Tibial nerve (tissue), 4 donors: Measurements from ENCODE around the gene MAP3K7CL. TPM values are rescaled to one million over a fixed set of nuclear protein-coding genes. Genes with fewer than 3 reads are reported as not detected.
A peak's percentile ranks its signal among the peaks of the same experiment; 100 is the strongest.
"Not testable (repeated sequence)": the region's sequence is repeated elsewhere in the genome, so short reads cannot be mapped to it uniquely, and the experiment has no call there.

Source experiments
- DNase-seq, 2 donors: peaks; one replicate each; pipeline ENCODE4 v3.0.0-alpha.2; 2019; ENCODE audit warnings: low spot score in 2 of 2
- H3K27ac ChIP-seq, 4 donors: fragments of 200-600 bp; sonication (generic) in 3 of 4; one replicate each; pipeline ENCODE4 v1.5.1; 2017 to 2019; ENCODE audit warnings: mild to moderate bottlenecking in 1 of 4
- H3K27me3 ChIP-seq, 2 donors: fragments of 200-600 bp; sonication (generic) in 1 of 2; one replicate each; pipeline versions ENCODE4 v1.5.1 to v1.6.0; 2017 to 2019
- H3K36me3 ChIP-seq, 3 donors: fragments of 200-600 bp; sonication (generic); one replicate each; pipeline ENCODE4 v1.5.1; 2018 to 2019
- H3K4me1 ChIP-seq, 4 donors: fragments of 200-600 bp; sonication (generic) in 3 of 4; one replicate each; pipeline ENCODE4 v1.5.1; 2017 to 2019
- H3K4me3 ChIP-seq, 4 donors: fragments of 200-600 bp; sonication (generic) in 3 of 4; one replicate each; pipeline ENCODE4 v1.5.1; 2017 to 2019; ENCODE audit warnings: mild to moderate bottlenecking in 1 of 4, moderate library complexity in 1 of 4
- H3K9me3 ChIP-seq, 4 donors: fragments of 200-600 bp; sonication (generic) in 3 of 4; one replicate each; pipeline ENCODE4 v1.5.1; 2017 to 2019
- CTCF ChIP-seq, 5 experiments: fragments of 200-600 bp in 3 of 5; fragments of 450-650 bp in 2 of 5; sonication (generic) in 3 of 5; IDR thresholded peaks; one replicate each; pipeline ENCODE4 v1.5.1; 2016 to 2019; ENCODE audit warnings: antibody characterized with exemption in 5 of 5, mild to moderate bottlenecking in 3 of 5, moderate library complexity in 2 of 5
- EP300 ChIP-seq, 2 donors: sonication (generic); formaldehyde crosslinking; IDR thresholded peaks; one replicate each; pipeline ENCODE4 v1.6.1; 2017; ENCODE audit warnings: antibody characterized with exemption in 2 of 2, mild to moderate bottlenecking in 1 of 2
- POLR2A ChIP-seq, 2 donors: fragments of 450-650 bp; IDR thresholded peaks; one replicate each; pipeline ENCODE4 v1.6.1; 2017; ENCODE audit warnings: antibody characterized with exemption in 2 of 2, mild to moderate bottlenecking in 2 of 2, moderate library complexity in 2 of 2
- WGBS, 2 donors: methylation state at CpG; one replicate each; pipeline ENCODE4 v1.1.5; 2018; 5-methylcytosine and 5-hydroxymethylcytosine counted together
- total RNA-seq, 4 donors: library from RNA; depleted of rRNA; stranded (reverse); fragments of >200 nt; gene quantifications; one replicate each; pipeline ENCODE4 v1.1.0, GENCODE V29; 2016

The MAP3K7CL gene
- total RNA-seq, 4 donors from 2014 or later: 2.8 to 9.2 (median 5.4) TPM

- TF ChIP-seq EP300 (IDR thresholded peaks at IDR 0.05): no peak
- no peak for TF ChIP-seq POLR2A (IDR thresholded peaks at IDR 0.05)
- no peak for TF ChIP-seq CTCF (IDR thresholded peaks at IDR 0.05)
- peak overlapping the region in 2 of 4 donors; percentile 3 to 26 for H3K4me3 ChIP-seq
- WGBS, 2 donors: 89 to 95% methylated on average over 2 of the region's 2 CpGs
Observed at GRCh38 chr21:29155933-29156260, 25.5 kb downstream of the MAP3K7CL start.

GRCh38 chr21:29157080-29157479 is 26.6 kb downstream of the MAP3K7CL start:
- Histone ChIP-seq H3K27ac (no peak overlapping the region), H3K27me3 (no peaks in the 10 kb centered on the region), H3K4me1 (no peaks in the 10 kb centered on the region), H3K9me3 (no peaks in the 10 kb centered on the region), H3K4me3 (no peak overlapping the region), H3K36me3 (no peaks in the 10 kb centered on the region)
- DNase-seq: no peak
- WGBS, 2 donors: 86 to 88% methylated on average over 2 of the region's 2 CpGs
- peak in 1 of 2 donors; percentile 31 for TF ChIP-seq EP300 (IDR thresholded peaks at IDR 0.05)
- no peak for TF ChIP-seq POLR2A (IDR thresholded peaks at IDR 0.05)

More at GRCh38 chr21:29155933-29156260, 25.5 kb downstream of the MAP3K7CL start:
- H3K36me3 ChIP-seq: no peaks in the 10 kb centered on the region
- no peaks in the 10 kb centered on the region for H3K9me3 ChIP-seq
- H3K27me3 ChIP-seq: no peaks in the 10 kb centered on the region
- no peak for DNase-seq
- H3K27ac ChIP-seq: peak overlapping the region in 1 of 4 donors; percentile 62
- H3K4me1 ChIP-seq: no peaks in the 10 kb centered on the region

GRCh38 chr21:29159842-29160241 is 29.4 kb downstream of the MAP3K7CL start:
- no peak for DNase-seq
- no peaks in the 10 kb centered on the region for H3K9me3 ChIP-seq
- TF ChIP-seq POLR2A (IDR thresholded peaks at IDR 0.05) (no peak), EP300 (IDR thresholded peaks at IDR 0.05) (no peak), CTCF (IDR thresholded peaks at IDR 0.05) (no peak)
- H3K27ac ChIP-seq: no peak overlapping the region
- H3K36me3 ChIP-seq: no peaks in the 10 kb centered on the region
- H3K4me1 ChIP-seq: peaks cover 0 to 26% (median 15%) of the 10 kb centered on the region in 4 donors
- no peak overlapping the region for H3K4me3 ChIP-seq
- H3K27me3 ChIP-seq: no peaks in the 10 kb centered on the region
- 90 to 93% methylated on average over 4 of the region's 4 CpGs for WGBS, 2 donors

- H3K9me3 ChIP-seq, H3K36me3 ChIP-seq, H3K4me3 ChIP-seq, H3K27me3 ChIP-seq: not testable (repeated sequence)
- peak; percentile 46 to 76 for TF ChIP-seq EP300 (IDR thresholded peaks at IDR 0.05)
- peaks cover 0 to 26% (median 15%) of the 10 kb centered on the region in 4 donors for H3K4me1 ChIP-seq
- H3K27ac ChIP-seq: peak overlapping the region; percentile 29 to 79 (median 66)
- peak in 1 of 2 donors; percentile 34 for DNase-seq
- WGBS, 2 donors: 28 to 35% methylated on average over 9 of the region's 9 CpGs
Observed at GRCh38 chr21:29162825-29163224, 32.4 kb downstream of the MAP3K7CL start.

GRCh38 chr21:29163341-29164115 is 33.1 kb downstream of the MAP3K7CL start:
- no peak for DNase-seq
- Histone ChIP-seq H3K27me3 (no peaks in the 10 kb centered on the region), H3K9me3 (no peaks in the 10 kb centered on the region), H3K4me1 (peaks cover 0 to 26% (median 15%) of the 10 kb centered on the region in 4 donors), H3K36me3 (no peaks in the 10 kb centered on the region), H3K4me3 (no peak overlapping the region), H3K27ac (peak overlapping the region in 3 of 4 donors; percentile 57 to 79 (median 76))
- no peak for TF ChIP-seq EP300 (IDR thresholded peaks at IDR 0.05)
- TF ChIP-seq CTCF (IDR thresholded peaks at IDR 0.05): no peak
- no peak for TF ChIP-seq POLR2A (IDR thresholded peaks at IDR 0.05)
- WGBS, 2 donors: 76% methylated on average over 9 of the region's 9 CpGs

- WGBS, 2 donors: 19 to 24% methylated on average over 8 of the region's 8 CpGs
- TF ChIP-seq CTCF (IDR thresholded peaks at IDR 0.05) (peak; percentile 55 to 77 (median 73)), POLR2A (IDR thresholded peaks at IDR 0.05) (no peak)
- H3K27me3 ChIP-seq: no peaks in the 10 kb centered on the region
- H3K27ac ChIP-seq: peak overlapping the region in 2 of 4 donors; percentile 76 to 79
- no peaks in the 10 kb centered on the region for H3K9me3 ChIP-seq
- peaks cover 0 to 26% (median 15%) of the 10 kb centered on the region in 4 donors for H3K4me1 ChIP-seq
- no peak for DNase-seq
- no peak overlapping the region for H3K4me3 ChIP-seq
- no peaks in the 10 kb centered on the region for H3K36me3 ChIP-seq
Observed at GRCh38 chr21:29164323-29164942, 34.0 kb downstream of the MAP3K7CL start.
